OCI-LY3 (cell line): ENCODE results near the gene CNTNAP2.

Experiments used
- H2AFZ ChIP-seq: fragments of 200-600, 300-600 bp; shearing (Covaris generic); 2 replicates; pipeline ENCODE4 v1.6.0; 2014; ENCODE audit warnings: antibody characterized with exemption, low read depth, low read length
- H3K27ac ChIP-seq: fragments of 200-600, 300-600 bp; sonication (generic); 2 replicates; pipeline ENCODE4 v1.5.1; 2014; ENCODE audit warnings: mild to moderate bottlenecking, low read length, moderate library complexity, mixed read lengths
- H3K27me3 ChIP-seq: fragments of 200-600, 300-600 bp; sonication (generic); 2 replicates; pipeline ENCODE4 v1.6.1; 2014; ENCODE audit warnings: low read depth, low read length, mixed read lengths
- H3K36me3 ChIP-seq: fragments of 200-600, 300-600 bp; sonication (generic); replicated peaks from 2 replicates; pipeline ENCODE3; 2014; ENCODE audit warnings: low read depth, low read length, mixed read lengths
- H3K4me1 ChIP-seq: fragments of 300-600, 200-600 bp; sonication (generic); 2 replicates; pipeline ENCODE4 v1.6.1; 2014; ENCODE audit warnings: low read length, mixed read lengths
- H3K4me2 ChIP-seq: fragments of 200-600, 300-600 bp; sonication (generic); 2 replicates; pipeline ENCODE4 v1.6.1; 2014; ENCODE audit warnings: low read length, mixed read lengths
- H3K4me3 ChIP-seq: fragments of 300-600, 200-600 bp; sonication (generic); 2 replicates; pipeline ENCODE4 v1.5.1; 2014; ENCODE audit warnings: antibody characterized with exemption, mild to moderate bottlenecking, low read length, moderate library complexity
- H3K79me2 ChIP-seq: fragments of 300-600, 200-600 bp; shearing (Covaris generic); 2 replicates; pipeline ENCODE4 v1.6.1; 2014; ENCODE audit warnings: mild to moderate bottlenecking, low read length, mixed read lengths
- H3K9ac ChIP-seq: fragments of 300-600, 200-600 bp; shearing (Covaris generic); 2 replicates; pipeline ENCODE4 v1.6.0; 2014; ENCODE audit warnings: mild to moderate bottlenecking, low read length, moderate library complexity
- H3K9me3 ChIP-seq: fragments of 200-600, 300-600 bp; shearing (Covaris generic); 2 replicates; pipeline ENCODE4 v1.6.1; 2014; ENCODE audit warnings: low read length, mixed read lengths; ENCODE audit not compliant: insufficient read depth
- H4K20me1 ChIP-seq: fragments of 200-600, 300-600 bp; sonication (generic); 2 replicates; pipeline ENCODE4 v1.6.1; 2016; ENCODE audit warnings: low read length, mixed read lengths; ENCODE audit not compliant: insufficient read depth
- EZH2phosphoT487 ChIP-seq: fragments of 200-600 bp; shearing (Covaris generic); IDR thresholded peaks from 2 replicates; pipeline ENCODE4 v1.6.1; 2018; ENCODE audit warnings: antibody characterized with exemption, mixed run types, low read depth
- TF ChIP-seq, protein P1 (sequence below): fragments of 200-600, 300-600 bp; sonication (generic); IDR thresholded peaks from 2 replicates; pipeline ENCODE4 v1.5.1; 2014; ENCODE audit warnings: antibody characterized with exemption, low read length, low read depth

CNTNAP2 gene

DNA sequence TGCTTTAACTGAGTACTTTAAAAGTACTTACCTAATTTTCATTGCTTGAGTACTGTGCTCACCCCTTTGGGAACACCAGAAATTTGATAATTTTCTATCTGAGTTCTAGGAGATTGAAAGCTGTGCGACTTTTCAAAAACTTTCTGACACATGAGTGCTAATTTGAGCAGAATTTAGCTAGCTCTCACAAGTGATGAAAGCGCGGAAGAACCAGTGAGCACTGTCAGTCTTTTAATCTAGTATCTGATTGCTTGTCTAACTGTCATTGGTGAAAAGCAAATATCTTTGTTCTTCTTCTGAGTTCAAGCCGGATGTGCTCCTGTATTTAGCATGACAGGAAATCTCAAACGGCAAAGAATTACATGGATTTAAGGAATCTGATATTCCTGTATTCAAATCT is 899.4 kb downstream of the CNTNAP2 start:
- TF ChIP-seq, protein P1, sequence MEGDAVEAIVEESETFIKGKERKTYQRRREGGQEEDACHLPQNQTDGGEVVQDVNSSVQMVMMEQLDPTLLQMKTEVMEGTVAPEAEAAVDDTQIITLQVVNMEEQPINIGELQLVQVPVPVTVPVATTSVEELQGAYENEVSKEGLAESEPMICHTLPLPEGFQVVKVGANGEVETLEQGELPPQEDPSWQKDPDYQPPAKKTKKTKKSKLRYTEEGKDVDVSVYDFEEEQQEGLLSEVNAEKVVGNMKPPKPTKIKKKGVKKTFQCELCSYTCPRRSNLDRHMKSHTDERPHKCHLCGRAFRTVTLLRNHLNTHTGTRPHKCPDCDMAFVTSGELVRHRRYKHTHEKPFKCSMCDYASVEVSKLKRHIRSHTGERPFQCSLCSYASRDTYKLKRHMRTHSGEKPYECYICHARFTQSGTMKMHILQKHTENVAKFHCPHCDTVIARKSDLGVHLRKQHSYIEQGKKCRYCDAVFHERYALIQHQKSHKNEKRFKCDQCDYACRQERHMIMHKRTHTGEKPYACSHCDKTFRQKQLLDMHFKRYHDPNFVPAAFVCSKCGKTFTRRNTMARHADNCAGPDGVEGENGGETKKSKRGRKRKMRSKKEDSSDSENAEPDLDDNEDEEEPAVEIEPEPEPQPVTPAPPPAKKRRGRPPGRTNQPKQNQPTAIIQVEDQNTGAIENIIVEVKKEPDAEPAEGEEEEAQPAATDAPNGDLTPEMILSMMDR = no peak
- no peak for TF ChIP-seq EZH2phosphoT487
- Histone ChIP-seq H3K4me2 (no peak overlapping the region), H3K4me3 (no peak overlapping the region), H3K27me3 (no peaks in the 10 kb centered on the region), H3K36me3 (no peaks in the 10 kb centered on the region), H3K9ac (no peak overlapping the region), H3K9me3 (no peaks in the 10 kb centered on the region), H3K27ac (no peak overlapping the region), H3K4me1 (no peaks in the 10 kb centered on the region), H4K20me1 (no peaks in the 10 kb centered on the region), H2AFZ (no peak overlapping the region), H3K79me2 (no peaks in the 10 kb centered on the region)

DNA sequence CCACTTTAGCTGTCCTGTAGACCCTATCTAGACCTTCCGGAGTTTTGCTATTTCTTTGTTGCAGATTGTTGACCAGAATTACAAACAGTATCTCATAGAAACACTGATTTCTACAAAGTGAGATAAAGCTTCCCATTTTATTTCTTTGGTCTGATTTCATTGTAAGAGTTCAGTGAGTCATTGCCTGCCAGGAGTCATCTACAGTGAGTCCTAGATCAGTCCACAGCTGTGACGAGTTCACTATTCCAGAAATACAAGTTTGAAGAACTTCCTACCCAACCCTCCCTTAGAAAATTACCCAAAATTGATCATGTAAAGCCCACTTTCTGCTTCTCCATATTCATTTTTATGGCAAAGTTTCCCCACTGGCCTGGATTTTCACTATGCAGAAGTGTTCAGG is 905.5 kb downstream of the CNTNAP2 start:
- Histone ChIP-seq H3K79me2 (no peaks in the 10 kb centered on the region), H3K36me3 (no peaks in the 10 kb centered on the region), H3K4me1 (no peaks in the 10 kb centered on the region), H3K4me3 (no peak overlapping the region), H3K4me2 (no peak overlapping the region), H3K27ac (no peak overlapping the region), H3K9me3 (no peaks in the 10 kb centered on the region), H3K9ac (no peak overlapping the region), H2AFZ (no peak overlapping the region), H3K27me3 (no peaks in the 10 kb centered on the region), H4K20me1 (no peaks in the 10 kb centered on the region)
- TF ChIP-seq, protein P1 = no peak
- no peak for TF ChIP-seq EZH2phosphoT487

DNA sequence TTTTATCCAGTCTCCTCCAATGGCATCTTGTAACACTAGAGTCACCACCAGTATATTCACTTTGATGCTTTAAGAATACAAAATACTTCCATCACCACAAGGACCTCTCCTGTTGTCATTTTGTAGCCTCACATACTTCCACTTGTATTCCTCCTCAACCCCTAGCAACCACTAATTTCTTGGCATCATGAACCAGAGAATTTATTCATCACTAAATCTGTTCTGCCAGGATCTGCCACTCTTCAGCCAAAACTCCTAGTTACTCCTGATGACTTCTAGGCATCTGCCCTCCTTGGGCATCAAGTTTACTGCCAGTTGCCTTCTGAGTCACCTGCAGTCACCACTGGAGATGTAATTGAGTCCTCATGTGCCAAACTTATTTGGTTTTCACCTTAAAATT is 906.8 kb downstream of the CNTNAP2 start:
- Histone ChIP-seq H3K27ac (no peak overlapping the region), H3K4me1 (no peaks in the 10 kb centered on the region), H2AFZ (no peak overlapping the region), H3K36me3 (no peaks in the 10 kb centered on the region), H3K9ac (no peak overlapping the region), H3K4me3 (no peak overlapping the region), H3K9me3 (no peaks in the 10 kb centered on the region), H3K79me2 (no peaks in the 10 kb centered on the region), H3K4me2 (no peak overlapping the region), H3K27me3 (no peaks in the 10 kb centered on the region), H4K20me1 (no peaks in the 10 kb centered on the region)
- no peak for TF ChIP-seq EZH2phosphoT487
- TF ChIP-seq, protein P1 = no peak

DNA sequence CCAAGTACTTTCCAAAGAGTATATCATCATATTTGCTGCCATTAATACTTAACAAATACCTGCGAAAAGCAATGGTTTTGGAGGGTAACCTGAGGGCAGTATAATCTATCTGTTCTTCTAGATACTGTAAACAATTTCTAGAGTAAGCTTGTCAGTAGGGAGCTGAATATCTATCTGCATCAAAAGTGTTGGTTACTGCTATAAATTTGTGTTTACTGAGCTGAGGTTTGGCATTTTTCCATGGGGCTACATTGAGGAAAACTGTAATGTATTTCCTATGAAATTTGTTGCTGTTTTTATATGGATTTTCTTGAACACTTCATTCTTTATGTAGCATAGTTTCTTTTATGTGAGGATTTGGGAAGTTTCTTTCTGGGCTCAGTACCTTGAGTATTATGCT is 913.4 kb downstream of the CNTNAP2 start:
- no peaks in the 10 kb centered on the region for H3K9me3 ChIP-seq
- no peaks in the 10 kb centered on the region for H3K36me3 ChIP-seq
- no peaks in the 10 kb centered on the region for H3K4me1 ChIP-seq
- no peak overlapping the region for H3K4me2 ChIP-seq
- TF ChIP-seq, protein P1 = no peak
- no peak for TF ChIP-seq EZH2phosphoT487
- no peaks in the 10 kb centered on the region for H4K20me1 ChIP-seq
- H2AFZ ChIP-seq = no peak overlapping the region
- H3K27me3 ChIP-seq = no peaks in the 10 kb centered on the region
- no peak overlapping the region for H3K27ac ChIP-seq
- H3K4me3 ChIP-seq = no peak overlapping the region
- no peaks in the 10 kb centered on the region for H3K79me2 ChIP-seq
- H3K9ac ChIP-seq = no peak overlapping the region
